A549 (cell line): Measurements from ENCODE around the gene PRDM1. TPM values are rescaled to one million over a fixed set of nuclear protein-coding genes. Genes with fewer than 3 reads are reported as not detected.

Source experiments
- ATAC-seq, 2 experiments: fragments of 200-7000 bp in 1 of 2; fragments of >200 bp in 1 of 2; cut with Nextera tagmentation in 1 of 2; cut with Tn5 transposase in 1 of 2; 3 replicates each; pipeline versions ENCODE4 v1.8.0 to v1.9.1; 2018 to 2020; ENCODE audit warnings: mild to moderate bottlenecking in 1 of 2, moderate library complexity in 1 of 2
- CTCF ChIA-PET: fragments of 300-600 bp; sonication (Branson Sonifier 250); formaldehyde crosslinking; extraction: SDS; loops from one replicate; lab custom pipeline; 2021; ENCODE audit warnings: antibody characterized with exemption, inconsistent platforms; lab: Yijun Ruan, JAX
- POLR2A ChIA-PET: fragments of 350-600 bp; formaldehyde crosslinking; extraction: SDS; loops from one replicate; lab custom pipeline; 2021; ENCODE audit warnings: antibody characterized with exemption, inconsistent platforms; lab: Yijun Ruan, JAX
- DNase-seq, 2 experiments: peaks; one replicate each; pipeline versions ENCODE4 v3.0.0 to v3.0.0-alpha.2; 2011 to 2016; ENCODE audit warnings: low read depth in 1 of 2, low spot score in 1 of 2
- FAIRE-seq: peaks from 2 replicates; lab custom pipeline; 2011; peaks lifted over from hg19 to GRCh38; lab: Jason Lieb, UNC
- H3K27ac ChIP-seq, 2 experiments: fragments of >200 bp; sonication (Bioruptor Twin); formaldehyde crosslinking; 3 replicates each; pipeline ENCODE4 v1.5.1; 2016 to 2017
- H3K4me1 ChIP-seq: fragments of >200 bp; sonication (Bioruptor Twin); formaldehyde crosslinking; 3 replicates; pipeline ENCODE4 v1.6.1; 2016
- H3K4me2 ChIP-seq: fragments of >200 bp; sonication (Bioruptor Twin); formaldehyde crosslinking; 3 replicates; pipeline ENCODE4 v1.6.1; 2016
- H3K4me3 ChIP-seq: fragments of >200 bp; sonication (Bioruptor Twin); formaldehyde crosslinking; 3 replicates; pipeline ENCODE4 v1.5.1; 2016
- H3K9me3 ChIP-seq: fragments of >200 bp; sonication (Bioruptor Twin); formaldehyde crosslinking; 3 replicates; pipeline ENCODE4 v1.6.1; 2016
- CBX2 ChIP-seq: fragments of 200-600 bp; sonication (generic); IDR thresholded peaks from 2 replicates; pipeline ENCODE4 v1.6.1; 2016; ENCODE audit warnings: low read depth, mild to moderate bottlenecking, borderline replicate concordance
- CBX8 ChIP-seq: fragments of 200-600 bp; sonication (generic); IDR thresholded peaks from 2 replicates; pipeline ENCODE4 v1.6.1; 2016
- CEBPB ChIP-seq, 2 experiments: fragments of >200 bp in 1 of 2; sonication (Bioruptor Twin) in 1 of 2; formaldehyde crosslinking in 1 of 2; IDR thresholded peaks; 2 replicates each; pipeline ENCODE4 v1.6.1; 2012 to 2016
- CHD2 ChIP-seq: fragments of 150-350 bp; IDR thresholded peaks from 2 replicates; pipeline ENCODE4 v1.6.1; 2014; ENCODE audit warnings: low read length; ENCODE audit not compliant: partially characterized antibody
- CTCF ChIP-seq: fragments of >200 bp; sonication (Bioruptor Twin); formaldehyde crosslinking; IDR thresholded peaks from 3 replicates; pipeline ENCODE4 v1.5.1; 2016
- EHMT2 ChIP-seq: fragments of 200-600 bp; sonication (generic); IDR thresholded peaks from 2 replicates; pipeline ENCODE4 v1.6.1; 2016; ENCODE audit warnings: antibody characterized with exemption, low read depth, mild to moderate bottlenecking, moderate library complexity
- ELK1 ChIP-seq: fragments of 150-350 bp; IDR thresholded peaks from 2 replicates; pipeline ENCODE4 v1.6.1; 2014; ENCODE audit warnings: low read depth, mild to moderate bottlenecking, low read length
- FOSB ChIP-seq: fragments of 250-450 bp; sonication (Bioruptor Pico); IDR thresholded peaks from 2 replicates; pipeline ENCODE4 v1.5.0; 2020; ENCODE audit warnings: mild to moderate bottlenecking, moderate library complexity
- HEYL ChIP-seq: fragments of 250-450 bp; sonication (Bioruptor Pico); IDR thresholded peaks from 2 replicates; pipeline ENCODE4 v1.8.0; 2021; ENCODE audit warnings: mild to moderate bottlenecking, moderate library complexity
- HOXB5 ChIP-seq: fragments of 250-450 bp; sonication (Bioruptor Pico); IDR thresholded peaks from 2 replicates; pipeline ENCODE4 v1.5.0; 2020; ENCODE audit warnings: mild to moderate bottlenecking, moderate library complexity
- JUNB ChIP-seq: fragments of >200 bp; sonication (Bioruptor Twin); formaldehyde crosslinking; IDR thresholded peaks from 2 replicates; pipeline ENCODE4 v1.6.1; 2016
- KDM1A ChIP-seq: fragments of 200-600 bp; sonication (generic); IDR thresholded peaks from 2 replicates; pipeline ENCODE4 v1.6.1; 2016; ENCODE audit warnings: low read depth, mild to moderate bottlenecking
- MAX ChIP-seq: IDR thresholded peaks from 2 replicates; pipeline ENCODE4 v1.6.1; 2012
- MAZ ChIP-seq: fragments of 150-350 bp; IDR thresholded peaks from 2 replicates; pipeline ENCODE4 v1.6.1; 2014; ENCODE audit warnings: antibody characterized with exemption, low read depth, low read length, borderline replicate concordance
- MYC ChIP-seq: IDR thresholded peaks from 2 replicates; pipeline ENCODE4 v1.6.1; 2012; ENCODE audit warnings: mild to moderate bottlenecking, inconsistent platforms, low read length, improper control_type of control experiment, borderline replicate concordance
- NPAS2 ChIP-seq: fragments of 250-450 bp; sonication (Bioruptor Pico); IDR thresholded peaks from 2 replicates; pipeline ENCODE4 v1.8.0; 2022; ENCODE audit warnings: mild to moderate bottlenecking, moderate library complexity, borderline replicate concordance
- NR3C1 ChIP-seq: fragments of >200 bp; sonication (Bioruptor Twin); formaldehyde crosslinking; IDR thresholded peaks from 3 replicates; pipeline ENCODE4 v1.6.1; 2017
- PHF8 ChIP-seq: fragments of 200-600 bp; sonication (generic); IDR thresholded peaks from 2 replicates; pipeline ENCODE4 v1.6.1; 2016; ENCODE audit warnings: low read depth, mild to moderate bottlenecking, antibody characterized with exemption, moderate library complexity, borderline replicate concordance
- POLR2A ChIP-seq: IDR thresholded peaks from 2 replicates; pipeline ENCODE4 v1.6.1; 2012; ENCODE audit warnings: mild to moderate bottlenecking, low read length
- REST ChIP-seq: fragments of 200-600 bp; sonication (generic); IDR thresholded peaks from 2 replicates; pipeline ENCODE4 v1.6.1; 2016; ENCODE audit warnings: antibody characterized with exemption, mild to moderate bottlenecking, moderate library complexity
- RFX5 ChIP-seq: fragments of 450-650 bp; IDR thresholded peaks from 2 replicates; pipeline ENCODE4 v1.7.1; 2014; ENCODE audit warnings: antibody characterized with exemption, mild to moderate bottlenecking, moderate library complexity
- SMC3 ChIP-seq: fragments of >200 bp; sonication (Bioruptor Twin); formaldehyde crosslinking; IDR thresholded peaks from 3 replicates; pipeline ENCODE4 v1.6.1; 2018; ENCODE audit warnings: inconsistent platforms
- SREBF2 ChIP-seq: fragments of 450-650 bp; IDR thresholded peaks from 2 replicates; pipeline ENCODE4 v1.6.1; 2014; ENCODE audit warnings: mild to moderate bottlenecking, moderate library complexity
- TFCP2L1 ChIP-seq: fragments of 250-450 bp; sonication (Bioruptor Pico); IDR thresholded peaks from 2 replicates; pipeline ENCODE4 v1.5.0; 2021; ENCODE audit warnings: mild to moderate bottlenecking
- ZC3H11A ChIP-seq: fragments of 450-650 bp; IDR thresholded peaks from 2 replicates; pipeline ENCODE4 v1.6.1; 2014; ENCODE audit warnings: antibody characterized with exemption, mild to moderate bottlenecking
- WGBS: methylation state at CpG from one replicate; pipeline ENCODE4 v1.1.6; 2017; ENCODE audit errors: missing lambda C conversion rate; 5-methylcytosine and 5-hydroxymethylcytosine counted together
- polyA plus RNA-seq, 4 experiments: library from polyadenylated mRNA; depleted of rRNA in 3 of 4; stranded (reverse); fragments of >200 nt; fragmentation: RNase III in 1 of 4; extraction: RNeasy Plus Mini Kit Qiagen cat#74134 plus additional on column Dnase treatment in 1 of 4; gene quantifications; 2 replicates in 3 of 4; 3 replicates in 1 of 4; pipeline ENCODE4 v1.2.3, GENCODE V29; 2011 to 2017
- TF ChIP-seq, protein P1 (sequence below): fragments of >200 bp; sonication (Bioruptor Twin); formaldehyde crosslinking; IDR thresholded peaks from 3 replicates; pipeline ENCODE4 v1.6.1; 2016
- TF ChIP-seq, protein P2 (sequence below): IDR thresholded peaks from 2 replicates; pipeline ENCODE4 v1.6.1; 2012; ENCODE audit warnings: low read depth, borderline replicate concordance
- TF ChIP-seq, protein P3 (sequence below): fragments of 250-450 bp; sonication (Bioruptor Pico); IDR thresholded peaks from 2 replicates; pipeline ENCODE4 v1.5.0; 2020; ENCODE audit warnings: low read depth, mild to moderate bottlenecking, moderate library complexity

PRDM1 gene
- polyA plus RNA-seq, 2 of the 4 experiments (the other 2 are of a cell fraction): 2.6 to 11.2 TPM

DNA sequence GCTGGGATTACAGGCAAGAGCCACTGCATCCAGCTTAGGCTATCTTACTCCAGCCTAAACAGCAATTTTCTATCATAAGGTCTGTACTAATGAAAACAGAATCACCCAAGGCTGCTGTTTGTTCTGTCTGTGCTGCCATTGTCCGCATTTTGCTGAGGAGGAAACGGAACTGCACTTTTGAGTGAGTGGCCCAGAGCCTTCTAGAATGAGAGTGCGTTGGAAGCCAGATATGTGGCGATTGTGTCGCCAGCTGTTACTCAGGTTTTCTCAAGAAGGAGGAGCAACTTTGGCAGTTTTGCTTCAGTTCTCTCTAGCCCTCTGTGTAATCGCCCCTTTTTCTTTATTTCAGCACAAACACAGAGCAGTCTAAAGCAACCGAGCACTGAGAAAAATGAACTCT is 18.3 kb downstream of the PRDM1 start:
- no peak overlapping the region for H3K4me3 ChIP-seq
- POLR2A ChIA-PET: interaction anchor here (0.7 kb wide), 1 partner anchor 594 kb away, joined by 5 read pairs; no protein-coding TSS in a partner anchor
- H3K4me1 ChIP-seq: peaks cover 14% of the 10 kb centered on the region; the same call in 2 of the 3 replicates
- no peak for TF ChIP-seq CTCF
- TF ChIP-seq REST: no peak
- no peak for TF ChIP-seq ZC3H11A
- TF ChIP-seq MAZ: no peak
- no peak for TF ChIP-seq CHD2
- no peak for TF ChIP-seq FOSB (CRISPR knock-in tag)
- no peak for TF ChIP-seq HEYL
- no peak for TF ChIP-seq POLR2A
- no peak for TF ChIP-seq ELK1
- TF ChIP-seq, protein P1, sequence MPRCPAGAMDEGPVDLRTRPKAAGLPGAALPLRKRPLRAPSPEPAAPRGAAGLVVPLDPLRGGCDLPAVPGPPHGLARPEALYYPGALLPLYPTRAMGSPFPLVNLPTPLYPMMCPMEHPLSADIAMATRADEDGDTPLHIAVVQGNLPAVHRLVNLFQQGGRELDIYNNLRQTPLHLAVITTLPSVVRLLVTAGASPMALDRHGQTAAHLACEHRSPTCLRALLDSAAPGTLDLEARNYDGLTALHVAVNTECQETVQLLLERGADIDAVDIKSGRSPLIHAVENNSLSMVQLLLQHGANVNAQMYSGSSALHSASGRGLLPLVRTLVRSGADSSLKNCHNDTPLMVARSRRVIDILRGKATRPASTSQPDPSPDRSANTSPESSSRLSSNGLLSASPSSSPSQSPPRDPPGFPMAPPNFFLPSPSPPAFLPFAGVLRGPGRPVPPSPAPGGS: no peak
- no peak for TF ChIP-seq EHMT2
- no peak for TF ChIP-seq RFX5
- DNase-seq: no peak
- no peak overlapping the region for H3K27ac ChIP-seq
- WGBS: 94% methylated on average over 7 of the region's 7 CpGs
- no peak for ATAC-seq
- no peak overlapping the region for H3K4me2 ChIP-seq
- no peak for FAIRE-seq
- no peaks in the 10 kb centered on the region for H3K9me3 ChIP-seq
- CTCF ChIA-PET: interaction anchor here (1.0 kb wide), 1 partner anchor 673 kb away, joined by 3 read pairs; no protein-coding TSS in a partner anchor

DNA sequence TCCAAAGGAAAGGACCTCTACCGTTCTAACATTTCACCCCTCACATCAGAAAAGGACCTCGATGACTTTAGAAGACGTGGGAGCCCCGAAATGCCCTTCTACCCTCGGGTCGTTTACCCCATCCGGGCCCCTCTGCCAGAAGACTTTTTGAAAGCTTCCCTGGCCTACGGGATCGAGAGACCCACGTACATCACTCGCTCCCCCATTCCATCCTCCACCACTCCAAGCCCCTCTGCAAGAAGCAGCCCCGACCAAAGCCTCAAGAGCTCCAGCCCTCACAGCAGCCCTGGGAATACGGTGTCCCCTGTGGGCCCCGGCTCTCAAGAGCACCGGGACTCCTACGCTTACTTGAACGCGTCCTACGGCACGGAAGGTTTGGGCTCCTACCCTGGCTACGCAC is 18.8 kb downstream of the PRDM1 start:
- DNase-seq: no peak
- CTCF ChIA-PET: interaction anchor here (1.0 kb wide), 1 partner anchor 674 kb away, joined by 3 read pairs; no protein-coding TSS in a partner anchor
- peaks cover 14% of the 10 kb centered on the region; the same call in 2 of the 3 replicates for H3K4me1 ChIP-seq
- no peaks in the 10 kb centered on the region for H3K9me3 ChIP-seq
- POLR2A ChIA-PET: no interaction called here
- WGBS: 96% methylated on average over 21 of the region's 21 CpGs
- no peak overlapping the region for H3K4me2 ChIP-seq
- TF ChIP-seq, protein P2, sequence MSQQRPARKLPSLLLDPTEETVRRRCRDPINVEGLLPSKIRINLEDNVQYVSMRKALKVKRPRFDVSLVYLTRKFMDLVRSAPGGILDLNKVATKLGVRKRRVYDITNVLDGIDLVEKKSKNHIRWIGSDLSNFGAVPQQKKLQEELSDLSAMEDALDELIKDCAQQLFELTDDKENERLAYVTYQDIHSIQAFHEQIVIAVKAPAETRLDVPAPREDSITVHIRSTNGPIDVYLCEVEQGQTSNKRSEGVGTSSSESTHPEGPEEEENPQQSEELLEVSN: no peak
- TF ChIP-seq, protein P3, sequence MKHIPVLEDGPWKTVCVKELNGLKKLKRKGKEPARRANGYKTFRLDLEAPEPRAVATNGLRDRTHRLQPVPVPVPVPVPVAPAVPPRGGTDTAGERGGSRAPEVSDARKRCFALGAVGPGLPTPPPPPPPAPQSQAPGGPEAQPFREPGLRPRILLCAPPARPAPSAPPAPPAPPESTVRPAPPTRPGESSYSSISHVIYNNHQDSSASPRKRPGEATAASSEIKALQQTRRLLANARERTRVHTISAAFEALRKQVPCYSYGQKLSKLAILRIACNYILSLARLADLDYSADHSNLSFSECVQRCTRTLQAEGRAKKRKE (CRISPR knock-in tag): no peak
- TF ChIP-seq TFCP2L1 (CRISPR knock-in tag) (no peak), PHF8 (no peak), SMC3 (no peak), HOXB5 (no peak), KDM1A (no peak), CEBPB (IDR thresholded peaks at IDR 0.05) (no peak), MAX (no peak), SREBF2 (no peak), NPAS2 (CRISPR knock-in tag) (no peak), CBX2 (no peak), NR3C1 (no peak), MYC (no peak), JUNB (no peak), CBX8 (no peak)
- TF ChIP-seq, protein P1: no peak
- no peak overlapping the region for H3K4me3 ChIP-seq
- ATAC-seq: no peak; a peak in 2 of 6 replicates
- FAIRE-seq: no peak
- H3K27ac ChIP-seq: no peak overlapping the region
